IMR-90 (cell line): ENCODE data around the gene NHLRC2. TPM values are rescaled to one million over a fixed set of nuclear protein-coding genes. Genes with fewer than 3 reads are reported as not detected.

Source experiments
- ATAC-seq: fragments of 200-7000 bp; cut with Tn5 transposase; 2 replicates; pipeline ENCODE4 v1.9.1; 2020; ENCODE audit warnings: low read depth, mild to moderate bottlenecking, moderate library complexity
- BruUV-seq: library from RNA; stranded (reverse); fragments of 400-500 nt; replicated peaks from 2 replicates; lab custom pipeline; 2021; lab: Mats Ljungman, UMichigan
- CTCF ChIA-PET: fragments of 300-600 bp; formaldehyde crosslinking; extraction: SDS; loops from one replicate; lab custom pipeline; 2021; ENCODE audit warnings: antibody characterized with exemption; lab: Yijun Ruan, JAX
- POLR2A ChIA-PET: fragments of 300-600 bp; sonication (Branson Sonifier 250); formaldehyde crosslinking; loops from one replicate; lab custom pipeline; 2022; ENCODE audit warnings: antibody characterized with exemption; ENCODE audit not compliant: unreplicated experiment; lab: Charles Lee
- DNase-seq: peaks from one replicate; pipeline ENCODE4 v3.0.0; 2013
- H2AFZ ChIP-seq: replicated peaks from 2 replicates; pipeline ENCODE3; 2013; ENCODE audit warnings: low read length, mild to moderate bottlenecking; ENCODE audit not compliant: poor library complexity
- H2AK5ac ChIP-seq: 2 replicates; pipeline ENCODE4 v1.6.1; 2013; ENCODE audit warnings: low read depth, low read length, inconsistent platforms
- H2AK9ac ChIP-seq: replicated peaks from 2 replicates; pipeline ENCODE3; 2013; ENCODE audit warnings: mild to moderate bottlenecking, low read depth, low read length, moderate library complexity; ENCODE audit not compliant: poor library complexity
- H2BK120ac ChIP-seq: 2 replicates; pipeline ENCODE4 v1.6.1; 2013; ENCODE audit warnings: low read depth, low read length, inconsistent platforms
- H2BK15ac ChIP-seq: 3 replicates; pipeline ENCODE4 v1.6.1; 2013; ENCODE audit warnings: low read depth, low read length, inconsistent platforms
- H2BK20ac ChIP-seq: 2 replicates; pipeline ENCODE4 v1.6.1; 2013; ENCODE audit warnings: low read depth, mild to moderate bottlenecking, inconsistent platforms, low read length, moderate library complexity
- H2BK5ac ChIP-seq: 2 replicates; pipeline ENCODE4 v1.6.1; 2013; ENCODE audit warnings: mild to moderate bottlenecking, low read depth, low read length, inconsistent platforms; ENCODE audit not compliant: poor library complexity, severe bottlenecking
- H3K14ac ChIP-seq: replicated peaks from 2 replicates; pipeline ENCODE4 v1.6.1; 2013; ENCODE audit warnings: low read depth, low read length, inconsistent platforms
- H3K18ac ChIP-seq: 2 replicates; pipeline ENCODE4 v1.6.1; 2013; ENCODE audit warnings: low read depth, low read length, control low read depth
- H3K23ac ChIP-seq: 2 replicates; pipeline ENCODE4 v1.6.1; 2013; ENCODE audit warnings: low read depth, low read length, inconsistent platforms
- H3K27ac ChIP-seq: 2 replicates; pipeline ENCODE4 v1.5.1; 2013; ENCODE audit warnings: mild to moderate bottlenecking, control low read depth, low read length; ENCODE audit not compliant: insufficient read depth
- H3K27me3 ChIP-seq: 2 replicates; pipeline ENCODE4 v1.6.1; 2013; ENCODE audit warnings: low read length; ENCODE audit not compliant: control insufficient read depth, insufficient read depth
- H3K36me3 ChIP-seq: 2 replicates; pipeline ENCODE4 v1.6.1; 2013; ENCODE audit warnings: low read length, mixed read lengths; ENCODE audit not compliant: control insufficient read depth, insufficient read depth
- H3K4ac ChIP-seq: 2 replicates; pipeline ENCODE4 v1.6.1; 2013; ENCODE audit warnings: low read depth, low read length, inconsistent platforms
- H3K4me1 ChIP-seq: 2 replicates; pipeline ENCODE4 v1.6.1; 2013; ENCODE audit warnings: low read length, mixed read lengths; ENCODE audit not compliant: control insufficient read depth, insufficient read depth
- H3K4me2 ChIP-seq: 2 replicates; pipeline ENCODE4 v1.6.1; 2013; ENCODE audit warnings: low read depth, mild to moderate bottlenecking, control low read depth, low read length, moderate library complexity
- H3K4me3 ChIP-seq: 2 replicates; pipeline ENCODE4 v1.5.1; 2013; ENCODE audit warnings: low read depth, mild to moderate bottlenecking, control low read depth, low read length, moderate library complexity; ENCODE audit not compliant: insufficient read depth
- H3K56ac ChIP-seq: 2 replicates; pipeline ENCODE4 v1.6.1; 2013; ENCODE audit warnings: low read length, inconsistent platforms; ENCODE audit not compliant: insufficient read depth; ENCODE audit errors: extremely low read depth
- H3K79me1 ChIP-seq, 2 experiments: 2 replicates each; pipeline ENCODE4 v1.6.1; 2013; ENCODE audit warnings: low read length in 2 of 2, inconsistent platforms in 1 of 2, low read depth in 1 of 2
- H3K9ac ChIP-seq: 2 replicates; pipeline ENCODE4 v1.6.1; 2013; ENCODE audit warnings: low read depth, low read length, control low read depth
- H3K9me1 ChIP-seq: 2 replicates; pipeline ENCODE4 v1.6.1; 2013; ENCODE audit warnings: low read length, inconsistent platforms; ENCODE audit not compliant: insufficient read depth
- H3K9me3 ChIP-seq: 2 replicates; pipeline ENCODE4 v1.6.1; 2013; ENCODE audit warnings: low read length; ENCODE audit not compliant: control insufficient read depth, insufficient read depth
- H4K20me1 ChIP-seq: 2 replicates; pipeline ENCODE4 v1.6.1; 2013; ENCODE audit warnings: low read length, inconsistent platforms; ENCODE audit not compliant: insufficient read depth
- H4K5ac ChIP-seq: 2 replicates; pipeline ENCODE4 v1.6.1; 2013; ENCODE audit warnings: mild to moderate bottlenecking, low read depth, low read length, control low read depth
- H4K8ac ChIP-seq, 2 experiments: 2 replicates each; pipeline ENCODE4 v1.6.1; 2013; ENCODE audit warnings: low read depth in 2 of 2, low read length in 2 of 2, control low read depth in 1 of 2, inconsistent platforms in 1 of 2
- H4K91ac ChIP-seq: 2 replicates; pipeline ENCODE4 v1.6.1; 2013; ENCODE audit warnings: low read depth, low read length, inconsistent platforms; ENCODE audit not compliant: insufficient read depth
- BHLHE40 ChIP-seq: fragments of 150-350 bp; IDR thresholded peaks from 2 replicates; pipeline ENCODE4 v1.6.1; 2016; ENCODE audit warnings: mild to moderate bottlenecking, low read depth, low read length
- MAFK ChIP-seq: IDR thresholded peaks from 2 replicates; pipeline ENCODE4 v1.6.1; 2012; ENCODE audit warnings: low read depth, low read length, improper control_type of control experiment
- dilution Hi-C: fragments of 300-500 bp; cut with HindIII; formaldehyde crosslinking; loops from one replicate; pipeline ENCODE4 v1.14.3; 2018; ENCODE audit warnings: low sequenced_read_pairs; ENCODE audit not compliant: unreplicated experiment
- in situ Hi-C: fragments of 300-500 bp; cut with MboI; formaldehyde crosslinking; loops from 3 replicates; pipeline ENCODE4 v1.14.3; 2019; ENCODE audit warnings: low sequenced_read_pairs, inconsistent platforms, mixed read lengths
- intact Hi-C: fragments of 100-400 bp; cut with micrococcal nuclease; formaldehyde crosslinking; loops from 2 replicates; pipeline ENCODE4 v1.10.0; 2022
- polyA plus RNA-seq, 3 experiments: library from polyadenylated mRNA; depleted of rRNA; stranded (reverse); fragments of >200 nt; gene quantifications; 2 replicates each; pipeline ENCODE4 v1.2.3, GENCODE V29; 2012; ENCODE audit warnings: low replicate concordance in 1 of 3
- total RNA-seq: library from RNA; depleted of rRNA; stranded (reverse); fragments of >200 nt; gene quantifications from 2 replicates; pipeline ENCODE4 v1.2.3, GENCODE V29; 2012

Gene NHLRC2
- total and polyA plus RNA-seq, 2 of the 4 experiments (the other 2 are of a cell fraction) = 3.0 to 11.8 TPM

DNA sequence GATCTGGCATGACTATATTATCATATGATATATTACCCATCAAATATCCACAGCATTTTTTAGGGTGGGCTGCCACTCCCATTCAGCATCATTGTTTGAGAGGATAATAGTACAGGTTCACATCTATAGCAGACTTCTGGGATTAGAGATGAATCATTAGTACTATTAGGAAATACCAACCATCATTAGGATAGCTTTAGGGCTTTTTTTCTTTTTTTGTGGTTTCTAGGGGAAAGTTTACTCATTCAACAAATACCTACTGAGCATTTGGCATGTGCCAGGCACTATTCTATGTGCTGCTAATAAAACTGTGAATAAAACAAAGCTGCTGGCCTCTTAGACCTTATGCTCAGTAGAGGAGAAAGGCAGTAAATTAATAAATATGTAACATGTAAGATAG is 40.6 kb downstream of the NHLRC2 start:
- Histone ChIP-seq H3K36me3 (peaks cover 3% of the 10 kb centered on the region; the same call in 1 of the 2 replicates), H3K27ac (no peak overlapping the region), H2AFZ (no peak overlapping the region), H3K4me3 (no peak overlapping the region), H3K4me2 (no peak overlapping the region), H3K4me1 (0 out of 2 replicates have a peak, but pooled peaks cover 2% of the 10 kb centered on the region), H2BK20ac (no peak overlapping the region), H3K14ac (no peak overlapping the region), H3K9me1 (peaks cover 2% of the 10 kb centered on the region; the same call in 1 of the 2 replicates), H3K4ac (no peak overlapping the region), H2AK9ac (no peak overlapping the region), H3K9ac (no peak overlapping the region), H4K5ac (no peak overlapping the region), H2BK5ac (no peak overlapping the region), H3K56ac (no peak overlapping the region), H4K8ac (no peak overlapping the region), H2BK15ac (no peak overlapping the region), H2AK5ac (no peak overlapping the region), H4K91ac (no peak overlapping the region), H3K23ac (no peak overlapping the region), H3K9me3 (no peaks in the 10 kb centered on the region), H3K27me3 (no peaks in the 10 kb centered on the region), H4K20me1 (no peaks in the 10 kb centered on the region), H3K79me1 (peaks cover 3% of the 10 kb centered on the region in 2 experiments; a peak in 1 of 4 replicates), H2BK120ac (no peak overlapping the region), H3K18ac (no peak overlapping the region)
- in situ Hi-C loops = no loop called here
- no TSS peak for BruUV-seq
- TF ChIP-seq MAFK = no peak
- TF ChIP-seq BHLHE40 = peak; percentile 93
- DNase-seq (peak; percentile 47), ATAC-seq (peak; percentile 60)
- intact Hi-C loops = no loop called here
- POLR2A ChIA-PET = no interaction called here
- dilution Hi-C loops = no loop called here
- CTCF ChIA-PET = no interaction called here
